Tibial artery (tissue), 4 donors: ENCODE results near the gene RAB9A.

Experiments
- DNase-seq, 2 donors: peaks; one replicate each; pipeline ENCODE4 v3.0.0-alpha.2; 2019
- H3K27ac ChIP-seq, 2 donors: fragments of 200-600 bp; sonication (generic) in 1 of 2; 1 replicate in 1 of 2; 2 replicates in 1 of 2; pipeline ENCODE4 v1.5.1; 2018 to 2019; ENCODE audit warnings: mild to moderate bottlenecking in 1 of 2
- H3K27me3 ChIP-seq, 2 donors: fragments of 200-600 bp; sonication (generic) in 1 of 2; one replicate each; pipeline versions ENCODE4 v1.5.1 to v1.6.0; 2016 to 2019
- H3K36me3 ChIP-seq, 3 donors: fragments of 200-600 bp; sonication (generic) in 2 of 3; one replicate each; pipeline ENCODE4 v1.5.1; 2016 to 2019; ENCODE audit warnings: mild to moderate bottlenecking in 2 of 3
- H3K4me1 ChIP-seq, 4 donors: fragments of 200-600 bp; sonication (generic) in 2 of 4; 1 replicate in 3 of 4; 2 replicates in 1 of 4; pipeline ENCODE4 v1.5.1; 2016 to 2019
- H3K4me3 ChIP-seq, 2 donors: fragments of 200-600 bp; sonication (generic) in 1 of 2; 1 replicate in 1 of 2; 2 replicates in 1 of 2; pipeline ENCODE4 v1.5.1; 2018 to 2019; ENCODE audit warnings: mild to moderate bottlenecking in 2 of 2
- H3K9me3 ChIP-seq, 3 donors: fragments of 200-600 bp; sonication (generic) in 1 of 3; one replicate each; pipeline ENCODE4 v1.5.1; 2016 to 2019
- CTCF ChIP-seq, 2 experiments: fragments of 200-600 bp in 1 of 2; fragments of 450-650 bp in 1 of 2; IDR thresholded peaks; one replicate each; pipeline ENCODE4 v1.5.1; 2017 to 2019; ENCODE audit warnings: antibody characterized with exemption in 2 of 2, mild to moderate bottlenecking in 1 of 2, moderate library complexity in 1 of 2
- intact Hi-C: fragments of 100-400 bp; cut with DNase I; formaldehyde crosslinking; loops from one replicate; pipeline ENCODE4 v1.15.0; 2023; ENCODE audit warnings: low total_unique reads

RAB9A gene

GRCh38 chrX:13755254-13755653 is 66.3 kb downstream of the RAB9A start:
- TF ChIP-seq CTCF (IDR thresholded peaks at IDR 0.05), result no peak
- peaks cover 0 to 76% (median 48%) of the 10 kb centered on the region in 3 donors for H3K36me3 ChIP-seq
- H3K4me3 ChIP-seq, result no peak overlapping the region
- DNase-seq, result no peak
- no peaks in the 10 kb centered on the region for H3K27me3 ChIP-seq
- H3K4me1 ChIP-seq, result no peaks in the 10 kb centered on the region
- H3K27ac ChIP-seq, result no peak overlapping the region
- intact Hi-C loops, result no loop called here
- H3K9me3 ChIP-seq, result no peaks in the 10 kb centered on the region

- Histone ChIP-seq H3K4me1 (peaks cover 0 to 3% (median 0%) of the 10 kb centered on the region in 4 donors), H3K9me3 (no peaks in the 10 kb centered on the region), H3K27me3 (no peaks in the 10 kb centered on the region), H3K36me3 (peaks cover 0 to 83% (median 54%) of the 10 kb centered on the region in 3 donors), H3K27ac (no peak overlapping the region), H3K4me3 (no peak overlapping the region)
- no peak for DNase-seq
- no peak for TF ChIP-seq CTCF (IDR thresholded peaks at IDR 0.05)
- intact Hi-C loops, result no loop called here
These were observed 67.5 kb downstream of the RAB9A start for GRCh38 chrX:13756381-13756780.

GRCh38 chrX:13759152-13759718 is 70.3 kb downstream of the RAB9A start:
- Histone ChIP-seq H3K9me3 (no peaks in the 10 kb centered on the region), H3K36me3 (peaks cover 0 to 68% (median 56%) of the 10 kb centered on the region in 3 donors), H3K27ac (no peak overlapping the region), H3K4me1 (peaks cover 0 to 6% (median 0%) of the 10 kb centered on the region in 4 donors), H3K4me3 (no peak overlapping the region), H3K27me3 (no peaks in the 10 kb centered on the region)
- intact Hi-C loops, result no loop called here
- TF ChIP-seq CTCF (IDR thresholded peaks at IDR 0.05), result no peak
- no peak for DNase-seq
